Measurements from ENCODE around the gene GCSAML. TPM values are rescaled to one million over a fixed set of nuclear protein-coding genes. Genes with fewer than 3 reads are reported as not detected.

The GCSAML gene
- total and polyA plus RNA-seq, 9 of the 15 experiments (the other 6 are each of a cell fraction or from before 2014, with no cell fraction given) = 0.01 TPM; not detected in 8

DNA sequence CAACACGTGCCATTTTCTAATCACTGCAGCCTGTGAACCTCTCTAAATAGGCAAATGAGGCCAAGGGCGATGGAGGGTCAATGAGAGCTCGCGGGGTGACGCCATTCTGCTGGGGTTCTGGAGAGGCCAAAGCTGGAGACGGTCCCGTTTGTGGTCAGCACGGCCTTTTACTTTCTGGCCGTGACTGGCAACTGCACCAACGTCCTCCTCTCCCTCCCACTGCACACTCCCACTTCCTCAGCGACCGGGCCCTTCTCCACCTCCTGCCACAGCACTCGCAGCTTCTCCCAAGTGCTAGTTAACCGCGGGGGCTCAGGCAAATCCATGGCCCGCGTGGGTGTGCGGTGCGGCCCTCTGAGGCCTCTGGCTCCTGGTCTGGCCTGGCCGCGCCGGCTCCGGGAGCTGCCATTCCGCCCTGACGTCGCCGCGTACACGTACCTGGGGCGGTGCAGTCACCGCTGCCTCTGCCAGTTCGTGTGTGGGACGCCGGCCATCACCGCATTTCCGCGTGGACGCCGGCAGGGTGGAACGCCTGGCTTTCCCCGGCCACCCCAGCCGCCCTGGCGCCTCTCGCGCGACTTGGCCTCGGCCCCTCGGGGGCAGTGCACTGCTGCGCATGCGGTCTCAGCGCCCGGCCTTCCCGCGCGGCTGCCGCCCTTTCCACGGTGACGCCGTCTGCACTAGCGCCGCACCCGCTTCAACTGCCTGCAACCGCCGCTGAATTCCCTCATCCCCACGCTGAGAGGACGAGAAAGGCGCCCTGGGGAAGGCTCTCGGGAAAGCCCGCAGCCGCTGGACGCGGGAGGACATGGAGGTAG is 30.9 kb upstream of the GCSAML start (continued):
- TF ChIP-seq MAZ (CRISPR knock-in tag; conservative IDR thresholded peaks at IDR 0.05 in 1 of 2, IDR thresholded peaks at IDR 0.05 in 1 of 2) (peak in 1 of 2 experiments; percentile 56; a peak in 1 of 4 replicates), TSC22D4 (tag; IDR thresholded peaks at IDR 0.05) (no peak), FOSL1 (tag; conservative IDR thresholded peaks at IDR 0.05) (no peak), CHD2 (IDR thresholded peaks at IDR 0.05; ENCODE audit: low read depth, low read length) (peak; percentile 84), BACH1 (tag; IDR thresholded peaks at IDR 0.05) (no peak), FOXA3 (CRISPR knock-in tag; conservative IDR thresholded peaks at IDR 0.05 in 1 of 2, IDR thresholded peaks at IDR 0.05 in 1 of 2) (no peak), ZKSCAN8 (CRISPR knock-in tag; IDR thresholded peaks at IDR 0.05) (no peak), SMAD1 (IDR thresholded peaks at IDR 0.05; ENCODE audit: low read depth, low read length, partially characterized antibody) (no peak), E2F3 (CRISPR knock-in tag; IDR thresholded peaks at IDR 0.05) (0 out of 2 replicates have a peak, but pooled peaks have one; percentile 45), CCAR2 (IDR thresholded peaks at IDR 0.05; ENCODE audit: low read depth, low read length) (no peak), FOXK2 (conservative IDR thresholded peaks at IDR 0.05 in 1 of 2, IDR thresholded peaks at IDR 0.05 in 1 of 2; ENCODE audit: low read depth in 2 of 2) (no peak)
- TF ChIP-seq, protein P1, sequence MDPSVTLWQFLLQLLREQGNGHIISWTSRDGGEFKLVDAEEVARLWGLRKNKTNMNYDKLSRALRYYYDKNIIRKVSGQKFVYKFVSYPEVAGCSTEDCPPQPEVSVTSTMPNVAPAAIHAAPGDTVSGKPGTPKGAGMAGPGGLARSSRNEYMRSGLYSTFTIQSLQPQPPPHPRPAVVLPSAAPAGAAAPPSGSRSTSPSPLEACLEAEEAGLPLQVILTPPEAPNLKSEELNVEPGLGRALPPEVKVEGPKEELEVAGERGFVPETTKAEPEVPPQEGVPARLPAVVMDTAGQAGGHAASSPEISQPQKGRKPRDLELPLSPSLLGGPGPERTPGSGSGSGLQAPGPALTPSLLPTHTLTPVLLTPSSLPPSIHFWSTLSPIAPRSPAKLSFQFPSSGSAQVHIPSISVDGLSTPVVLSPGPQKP (CRISPR knock-in tag; IDR thresholded peaks at IDR 0.05) = no peak
- TF ChIP-seq, protein P2, sequence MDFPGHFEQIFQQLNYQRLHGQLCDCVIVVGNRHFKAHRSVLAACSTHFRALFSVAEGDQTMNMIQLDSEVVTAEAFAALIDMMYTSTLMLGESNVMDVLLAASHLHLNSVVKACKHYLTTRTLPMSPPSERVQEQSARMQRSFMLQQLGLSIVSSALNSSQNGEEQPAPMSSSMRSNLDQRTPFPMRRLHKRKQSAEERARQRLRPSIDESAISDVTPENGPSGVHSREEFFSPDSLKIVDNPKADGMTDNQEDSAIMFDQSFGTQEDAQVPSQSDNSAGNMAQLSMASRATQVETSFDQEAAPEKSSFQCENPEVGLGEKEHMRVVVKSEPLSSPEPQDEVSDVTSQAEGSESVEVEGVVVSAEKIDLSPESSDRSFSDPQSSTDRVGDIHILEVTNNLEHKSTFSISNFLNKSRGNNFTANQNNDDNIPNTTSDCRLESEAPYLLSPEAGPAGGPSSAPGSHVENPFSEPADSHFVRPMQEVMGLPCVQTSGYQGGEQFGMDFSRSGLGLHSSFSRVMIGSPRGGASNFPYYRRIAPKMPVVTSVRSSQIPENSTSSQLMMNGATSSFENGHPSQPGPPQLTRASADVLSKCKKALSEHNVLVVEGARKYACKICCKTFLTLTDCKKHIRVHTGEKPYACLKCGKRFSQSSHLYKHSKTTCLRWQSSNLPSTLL (IDR thresholded peaks at IDR 0.05) = no peak
- TF ChIP-seq, protein P3, sequence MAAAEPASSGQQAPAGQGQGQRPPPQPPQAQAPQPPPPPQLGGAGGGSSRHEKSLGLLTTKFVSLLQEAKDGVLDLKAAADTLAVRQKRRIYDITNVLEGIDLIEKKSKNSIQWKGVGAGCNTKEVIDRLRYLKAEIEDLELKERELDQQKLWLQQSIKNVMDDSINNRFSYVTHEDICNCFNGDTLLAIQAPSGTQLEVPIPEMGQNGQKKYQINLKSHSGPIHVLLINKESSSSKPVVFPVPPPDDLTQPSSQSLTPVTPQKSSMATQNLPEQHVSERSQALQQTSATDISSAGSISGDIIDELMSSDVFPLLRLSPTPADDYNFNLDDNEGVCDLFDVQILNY (CRISPR knock-in tag; IDR thresholded peaks at IDR 0.05) = no peak; the same call in 1 of the 2 replicates
- TF ChIP-seq, protein P4, sequence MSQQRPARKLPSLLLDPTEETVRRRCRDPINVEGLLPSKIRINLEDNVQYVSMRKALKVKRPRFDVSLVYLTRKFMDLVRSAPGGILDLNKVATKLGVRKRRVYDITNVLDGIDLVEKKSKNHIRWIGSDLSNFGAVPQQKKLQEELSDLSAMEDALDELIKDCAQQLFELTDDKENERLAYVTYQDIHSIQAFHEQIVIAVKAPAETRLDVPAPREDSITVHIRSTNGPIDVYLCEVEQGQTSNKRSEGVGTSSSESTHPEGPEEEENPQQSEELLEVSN (IDR thresholded peaks at IDR 0.05; ENCODE audit: borderline replicate concordance in 1 of 2, extremely low read depth in 1 of 2, insufficient read depth in 1 of 2, insufficient read length in 1 of 2, low read depth in 1 of 2, low read length in 1 of 2, poor library complexity in 1 of 2, severe bottlenecking in 1 of 2) = peak; percentile 90 to 97
- TF ChIP-seq, protein P5, sequence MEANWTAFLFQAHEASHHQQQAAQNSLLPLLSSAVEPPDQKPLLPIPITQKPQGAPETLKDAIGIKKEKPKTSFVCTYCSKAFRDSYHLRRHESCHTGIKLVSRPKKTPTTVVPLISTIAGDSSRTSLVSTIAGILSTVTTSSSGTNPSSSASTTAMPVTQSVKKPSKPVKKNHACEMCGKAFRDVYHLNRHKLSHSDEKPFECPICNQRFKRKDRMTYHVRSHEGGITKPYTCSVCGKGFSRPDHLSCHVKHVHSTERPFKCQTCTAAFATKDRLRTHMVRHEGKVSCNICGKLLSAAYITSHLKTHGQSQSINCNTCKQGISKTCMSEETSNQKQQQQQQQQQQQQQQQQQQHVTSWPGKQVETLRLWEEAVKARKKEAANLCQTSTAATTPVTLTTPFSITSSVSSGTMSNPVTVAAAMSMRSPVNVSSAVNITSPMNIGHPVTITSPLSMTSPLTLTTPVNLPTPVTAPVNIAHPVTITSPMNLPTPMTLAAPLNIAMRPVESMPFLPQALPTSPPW (CRISPR knock-in tag; IDR thresholded peaks at IDR 0.05) = no peak
- TF ChIP-seq, protein P6, sequence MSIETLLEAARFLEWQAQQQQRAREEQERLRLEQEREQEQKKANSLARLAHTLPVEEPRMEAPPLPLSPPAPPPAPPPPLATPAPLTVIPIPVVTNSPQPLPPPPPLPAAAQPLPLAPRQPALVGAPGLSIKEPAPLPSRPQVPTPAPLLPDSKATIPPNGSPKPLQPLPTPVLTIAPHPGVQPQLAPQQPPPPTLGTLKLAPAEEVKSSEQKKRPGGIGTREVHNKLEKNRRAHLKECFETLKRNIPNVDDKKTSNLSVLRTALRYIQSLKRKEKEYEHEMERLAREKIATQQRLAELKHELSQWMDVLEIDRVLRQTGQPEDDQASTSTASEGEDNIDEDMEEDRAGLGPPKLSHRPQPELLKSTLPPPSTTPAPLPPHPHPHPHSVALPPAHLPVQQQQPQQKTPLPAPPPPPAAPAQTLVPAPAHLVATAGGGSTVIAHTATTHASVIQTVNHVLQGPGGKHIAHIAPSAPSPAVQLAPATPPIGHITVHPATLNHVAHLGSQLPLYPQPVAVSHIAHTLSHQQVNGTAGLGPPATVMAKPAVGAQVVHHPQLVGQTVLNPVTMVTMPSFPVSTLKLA (conservative IDR thresholded peaks at IDR 0.05) = no peak
